ENCODE data around the gene CFHR2.

CFHR2 gene

GRCh38 chr1:196951711-196952394, 8.3 kb downstream of the CFHR2 start:
- no peaks in the 10 kb centered on the region for H3K36me3 ChIP-seq (ENCODE audit: low read length)
- H3K79me2 ChIP-seq (ENCODE audit: insufficient read depth, low read length) = no peaks in the 10 kb centered on the region
- no peak overlapping the region for H3K27ac ChIP-seq (ENCODE audit: low read depth, low read length)
- H3F3A ChIP-seq (ENCODE audit: insufficient read depth) = no peaks in the 10 kb centered on the region
- H3K27me3 ChIP-seq (ENCODE audit: low read length) = no peaks in the 10 kb centered on the region
- no peaks in the 10 kb centered on the region for H3K9me3 ChIP-seq (ENCODE audit: insufficient read depth, low read length)
- H3K4me2 ChIP-seq (ENCODE audit: low read depth, low read length, poor library complexity, severe bottlenecking) = no peak overlapping the region
- H2AFZ ChIP-seq (ENCODE audit: low read depth, low read length, severe bottlenecking) = peak overlapping the region; percentile 64
- no peaks in the 10 kb centered on the region for H3K9me2 ChIP-seq (replicated peaks; ENCODE audit: insufficient read depth, low read length)
- no peak overlapping the region for H3K4me3 ChIP-seq (ENCODE audit: insufficient read depth, low read length, poor library complexity, severe bottlenecking)
- TF ChIP-seq EZH2phosphoT487 (conservative IDR thresholded peaks at IDR 0.05; ENCODE audit: low read length) (no peak), CTCF (IDR thresholded peaks at IDR 0.05; ENCODE audit: insufficient read depth, low read length, poor library complexity, severe bottlenecking) (no peak)
- H3K9ac ChIP-seq (ENCODE audit: low read length) = no peak overlapping the region
- H4K20me1 ChIP-seq (ENCODE audit: low read depth, low read length) = no peaks in the 10 kb centered on the region

- H3F3A ChIP-seq (ENCODE audit: insufficient read depth) = no peaks in the 10 kb centered on the region
- H4K20me1 ChIP-seq (ENCODE audit: low read depth, low read length) = no peaks in the 10 kb centered on the region
- H3K9ac ChIP-seq (ENCODE audit: low read length) = no peak overlapping the region
- H3K27me3 ChIP-seq (ENCODE audit: low read length) = no peaks in the 10 kb centered on the region
- TF ChIP-seq EZH2phosphoT487 (conservative IDR thresholded peaks at IDR 0.05; ENCODE audit: low read length) = no peak
- no peak for TF ChIP-seq CTCF (IDR thresholded peaks at IDR 0.05; ENCODE audit: insufficient read depth, low read length, poor library complexity, severe bottlenecking)
- H3K9me2 ChIP-seq (replicated peaks; ENCODE audit: insufficient read depth, low read length) = no peaks in the 10 kb centered on the region
- H3K36me3 ChIP-seq (ENCODE audit: low read length) = no peaks in the 10 kb centered on the region
- no peak overlapping the region for H3K27ac ChIP-seq (ENCODE audit: low read depth, low read length)
- no peak overlapping the region for H3K4me2 ChIP-seq (ENCODE audit: low read depth, low read length, poor library complexity, severe bottlenecking)
- H3K79me2 ChIP-seq (ENCODE audit: insufficient read depth, low read length) = no peaks in the 10 kb centered on the region
- H2AFZ ChIP-seq (ENCODE audit: low read depth, low read length, severe bottlenecking) = no peak overlapping the region
- no peak overlapping the region for H3K4me3 ChIP-seq (ENCODE audit: insufficient read depth, low read length, poor library complexity, severe bottlenecking)
- no peaks in the 10 kb centered on the region for H3K9me3 ChIP-seq (ENCODE audit: insufficient read depth, low read length)
These were observed 11.2 kb downstream of the CFHR2 start for GRCh38 chr1:196954778-196955177.

GRCh38 chr1:196955926-196956325, 12.4 kb downstream of the CFHR2 start:
- Histone ChIP-seq H3F3A (ENCODE audit: insufficient read depth) (no peaks in the 10 kb centered on the region), H3K9me2 (replicated peaks; ENCODE audit: insufficient read depth, low read length) (no peaks in the 10 kb centered on the region), H3K4me3 (ENCODE audit: insufficient read depth, low read length, poor library complexity, severe bottlenecking) (no peak overlapping the region), H4K20me1 (ENCODE audit: low read depth, low read length) (no peaks in the 10 kb centered on the region), H2AFZ (ENCODE audit: low read depth, low read length, severe bottlenecking) (no peak overlapping the region), H3K79me2 (ENCODE audit: insufficient read depth, low read length) (no peaks in the 10 kb centered on the region), H3K27ac (ENCODE audit: low read depth, low read length) (no peak overlapping the region), H3K36me3 (ENCODE audit: low read length) (no peaks in the 10 kb centered on the region), H3K4me2 (ENCODE audit: low read depth, low read length, poor library complexity, severe bottlenecking) (no peak overlapping the region), H3K9ac (ENCODE audit: low read length) (no peak overlapping the region), H3K27me3 (ENCODE audit: low read length) (no peaks in the 10 kb centered on the region), H3K9me3 (ENCODE audit: insufficient read depth, low read length) (no peaks in the 10 kb centered on the region)
- TF ChIP-seq EZH2phosphoT487 (conservative IDR thresholded peaks at IDR 0.05; ENCODE audit: low read length) (no peak), CTCF (IDR thresholded peaks at IDR 0.05; ENCODE audit: insufficient read depth, low read length, poor library complexity, severe bottlenecking) (no peak)
